Uterus (tissue), 4 donors: ENCODE data around the gene EFCAB5. TPM values are rescaled to one million over a fixed set of nuclear protein-coding genes. Genes with fewer than 3 reads are reported as not detected.
"Not testable (repeated sequence)": the region's sequence is repeated elsewhere in the genome, so short reads cannot be mapped to it uniquely, and the experiment has no call there.

Experiments
- DNase-seq, 2 donors: peaks; one replicate each; pipeline ENCODE4 v3.0.0-alpha.2; 2019 to 2020
- H3K27ac ChIP-seq, 2 donors: fragments of 200-600 bp; sonication (generic); 1 replicate in 1 of 2; 2 replicates in 1 of 2; pipeline ENCODE4 v1.5.1; 2016 to 2018
- H3K27me3 ChIP-seq, 2 donors: fragments of 200-600 bp; sonication (generic); one replicate each; pipeline ENCODE4 v1.5.1; 2018 to 2019; ENCODE audit warnings: control low read depth in 1 of 2
- H3K36me3 ChIP-seq, 2 donors: fragments of 200-600 bp; sonication (generic); one replicate each; pipeline ENCODE4 v1.5.1; 2019; ENCODE audit warnings: control low read depth in 1 of 2
- H3K4me1 ChIP-seq, 2 donors: fragments of 200-600 bp; sonication (generic); one replicate each; pipeline ENCODE4 v1.5.1; 2018 to 2019; ENCODE audit warnings: control low read depth in 1 of 2
- H3K4me3 ChIP-seq, 2 donors: fragments of 200-600 bp; sonication (generic); 1 replicate in 1 of 2; 2 replicates in 1 of 2; pipeline ENCODE4 v1.5.1; 2018 to 2019; ENCODE audit warnings: mild to moderate bottlenecking in 1 of 2
- H3K9me3 ChIP-seq, 2 donors: fragments of 200-600 bp; sonication (generic); one replicate each; pipeline ENCODE4 v1.5.1; 2019; ENCODE audit warnings: control low read depth in 1 of 2
- POLR2A ChIP-seq, 2 donors: fragments of 450-650 bp; IDR thresholded peaks; one replicate each; pipeline ENCODE4 v1.6.1; 2016; ENCODE audit warnings: antibody characterized with exemption in 2 of 2, mild to moderate bottlenecking in 1 of 2, moderate library complexity in 1 of 2
- intact Hi-C: fragments of 100-400 bp; cut with DNase I; formaldehyde crosslinking; loops from one replicate; pipeline ENCODE4 v1.15.1; 2023; ENCODE audit warnings: low total_unique reads
- total RNA-seq, 4 donors: library from RNA; depleted of rRNA in 3 of 4; stranded (reverse); fragments of >200 nt in 3 of 4; gene quantifications; one replicate each; pipeline versions ENCODE4 v1.1.0 to v1.2.4, GENCODE V29; 2014 to 2023
- TF ChIP-seq, protein P1 (sequence below), 4 experiments: fragments of 200-600 bp in 2 of 4; fragments of 450-650 bp in 2 of 4; sonication (generic) in 2 of 4; IDR thresholded peaks; one replicate each; pipeline ENCODE4 v1.5.1; 2016 to 2019; ENCODE audit warnings: antibody characterized with exemption in 4 of 4, mild to moderate bottlenecking in 2 of 4, moderate library complexity in 1 of 4
- donor health status: DM: yes; HTN: yes; CAD: no.

The EFCAB5 gene
- total RNA-seq, 4 donors from 2014 or later, result 0.27 to 0.97 TPM; not detected in 2

- Histone ChIP-seq H3K36me3 (no peaks in the 10 kb centered on the region), H3K4me3 (peak within 1 kb of the TSS; percentile 64 to 65), H3K27me3 (no peaks in the 10 kb centered on the region), H3K27ac (peak within 1 kb of the TSS; percentile 94 to 98), H3K4me1 (no peaks in the 10 kb centered on the region), H3K9me3 (no peaks in the 10 kb centered on the region)
- intact Hi-C loops, result no loop called here
- peak; percentile 95 for DNase-seq
- peak; percentile 76 to 95 for TF ChIP-seq POLR2A (IDR thresholded peaks at IDR 0.05)
- TF ChIP-seq, protein P1, sequence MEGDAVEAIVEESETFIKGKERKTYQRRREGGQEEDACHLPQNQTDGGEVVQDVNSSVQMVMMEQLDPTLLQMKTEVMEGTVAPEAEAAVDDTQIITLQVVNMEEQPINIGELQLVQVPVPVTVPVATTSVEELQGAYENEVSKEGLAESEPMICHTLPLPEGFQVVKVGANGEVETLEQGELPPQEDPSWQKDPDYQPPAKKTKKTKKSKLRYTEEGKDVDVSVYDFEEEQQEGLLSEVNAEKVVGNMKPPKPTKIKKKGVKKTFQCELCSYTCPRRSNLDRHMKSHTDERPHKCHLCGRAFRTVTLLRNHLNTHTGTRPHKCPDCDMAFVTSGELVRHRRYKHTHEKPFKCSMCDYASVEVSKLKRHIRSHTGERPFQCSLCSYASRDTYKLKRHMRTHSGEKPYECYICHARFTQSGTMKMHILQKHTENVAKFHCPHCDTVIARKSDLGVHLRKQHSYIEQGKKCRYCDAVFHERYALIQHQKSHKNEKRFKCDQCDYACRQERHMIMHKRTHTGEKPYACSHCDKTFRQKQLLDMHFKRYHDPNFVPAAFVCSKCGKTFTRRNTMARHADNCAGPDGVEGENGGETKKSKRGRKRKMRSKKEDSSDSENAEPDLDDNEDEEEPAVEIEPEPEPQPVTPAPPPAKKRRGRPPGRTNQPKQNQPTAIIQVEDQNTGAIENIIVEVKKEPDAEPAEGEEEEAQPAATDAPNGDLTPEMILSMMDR (IDR thresholded peaks at IDR 0.05), result no peak
Measured at GRCh38 chr17:30116661-30117551, 175.5 kb downstream of the EFCAB5 start, which contains the start of gene NSRP1. Gene NSRP1 (plus strand): TSS chr17:30116816. CDS start chr17:30116844, 28 bp downstream.

DNA sequence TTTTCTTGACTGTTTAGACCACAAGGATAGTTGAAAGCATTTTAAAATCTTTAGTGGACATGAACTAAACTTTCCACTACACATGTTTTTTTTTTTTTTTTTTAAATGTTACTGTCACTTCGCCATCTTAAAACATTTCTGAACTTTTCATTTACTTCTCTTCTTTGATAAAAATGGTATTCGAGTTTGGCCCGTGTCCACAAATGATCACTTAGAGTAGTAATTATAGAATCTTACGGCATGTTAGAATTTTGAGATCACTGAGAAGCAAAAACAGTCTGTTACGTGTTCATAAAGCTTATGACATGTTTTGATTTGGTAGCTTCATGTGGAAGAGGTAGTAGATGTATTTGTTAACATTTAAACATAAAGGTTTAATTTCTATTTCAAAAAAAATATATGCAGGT lies 176.2 kb downstream of the EFCAB5 start:
- Histone ChIP-seq H3K27ac (peak overlapping the region; percentile 94 to 98), H3K4me3 (peak overlapping the region; percentile 64 to 65), H3K27me3 (no peaks in the 10 kb centered on the region), H3K36me3 (no peaks in the 10 kb centered on the region), H3K9me3 (no peaks in the 10 kb centered on the region), H3K4me1 (no peaks in the 10 kb centered on the region)
- no peak for DNase-seq
- TF ChIP-seq POLR2A (IDR thresholded peaks at IDR 0.05), result no peak
- TF ChIP-seq, protein P1 (IDR thresholded peaks at IDR 0.05), result no peak
- intact Hi-C loops, result no loop called here

DNA sequence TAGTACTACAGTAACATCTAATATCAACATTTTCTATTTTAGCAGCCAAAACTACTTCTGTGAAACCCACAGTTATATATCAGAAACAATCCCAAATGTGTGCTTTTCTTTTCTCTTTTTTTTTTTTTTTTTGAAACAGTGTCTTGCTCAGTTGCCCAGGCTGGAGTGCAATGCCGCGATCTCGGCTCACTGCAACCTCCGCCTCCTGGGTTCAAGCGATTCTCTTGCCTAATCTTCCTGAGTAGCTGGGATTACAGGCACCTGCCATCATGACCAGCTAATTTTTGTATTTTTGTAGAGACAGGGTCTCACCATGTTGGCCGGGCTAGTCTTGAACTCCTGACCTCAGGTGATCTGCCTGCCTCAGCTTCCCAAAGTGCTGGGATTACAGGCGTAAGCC lies 177.2 kb downstream of the EFCAB5 start:
- H3K9me3 ChIP-seq, H3K27ac ChIP-seq, H3K36me3 ChIP-seq, H3K27me3 ChIP-seq, H3K4me1 ChIP-seq, DNase-seq, H3K4me3 ChIP-seq, intact Hi-C loops: not testable (repeated sequence)

- no peak for TF ChIP-seq POLR2A (IDR thresholded peaks at IDR 0.05)
- TF ChIP-seq, protein P1 (IDR thresholded peaks at IDR 0.05), result no peak
- DNase-seq, result no peak
- Histone ChIP-seq H3K4me3 (no peak overlapping the region), H3K27me3 (no peaks in the 10 kb centered on the region), H3K36me3 (no peaks in the 10 kb centered on the region), H3K9me3 (no peaks in the 10 kb centered on the region), H3K27ac (no peak overlapping the region), H3K4me1 (no peaks in the 10 kb centered on the region)
- intact Hi-C loops, result no loop called here
Measured at GRCh38 chr17:30124273-30124796, 182.9 kb downstream of the EFCAB5 start.

GRCh38 chr17:30130121-30130520 lies 188.7 kb downstream of the EFCAB5 start:
- Histone ChIP-seq H3K27me3 (no peaks in the 10 kb centered on the region), H3K9me3 (no peaks in the 10 kb centered on the region), H3K36me3 (no peaks in the 10 kb centered on the region), H3K27ac (no peak overlapping the region), H3K4me1 (peaks cover 0 to 4% of the 10 kb centered on the region in 2 donors), H3K4me3 (no peak overlapping the region)
- TF ChIP-seq, protein P1 (IDR thresholded peaks at IDR 0.05), result no peak
- no peak for TF ChIP-seq POLR2A (IDR thresholded peaks at IDR 0.05)
- no peak for DNase-seq
- intact Hi-C loops, result no loop called here
